Left cardiac atrium (tissue), 4 donors: ENCODE results near the gene RPL11. TPM values are rescaled to one million over a fixed set of nuclear protein-coding genes. Genes with fewer than 3 reads are reported as not detected.
"Not testable (repeated sequence)": the region's sequence is repeated elsewhere in the genome, so short reads cannot be mapped to it uniquely, and the experiment has no call there.

ENCODE experiments used
- ATAC-seq, 2 donors: fragments of 200-7000 bp; cut with Tn5 transposase; one replicate each; pipeline ENCODE4 v1.9.1; 2020; ENCODE audit warnings: mild to moderate bottlenecking in 2 of 2, moderate library complexity in 2 of 2
- DNase-seq: peaks from one replicate; pipeline ENCODE4 v3.0.0-alpha.2; 2020
- intact Hi-C, 2 donors: fragments of 100-400 bp; cut with DNase I; formaldehyde crosslinking; loops; one replicate each; pipeline versions ENCODE4 v1.14.1 to v1.15.1; 2022 to 2023
- total RNA-seq, 2 donors: library from RNA; stranded (reverse); fragmentation: NEBNext Ultra II Directional; extraction: Animal tissue kit (Norgen Biotek cat#: 25700); gene quantifications; one replicate each; pipeline ENCODE4 v1.2.1, GENCODE V29; 2021
- donor health status: DM: no; HTN: yes; CAD: no.
- donor health status: DM: no; HTN: yes; CAD: no; lungs with severe emphysema.
- donor health status: DM: yes; HTN: yes; CAD: no.
- donor health status: Dilated cardiomyopathy.

The RPL11 gene
- total RNA-seq, 2 donors from 2014 or later: 639 to 683 TPM

DNA sequence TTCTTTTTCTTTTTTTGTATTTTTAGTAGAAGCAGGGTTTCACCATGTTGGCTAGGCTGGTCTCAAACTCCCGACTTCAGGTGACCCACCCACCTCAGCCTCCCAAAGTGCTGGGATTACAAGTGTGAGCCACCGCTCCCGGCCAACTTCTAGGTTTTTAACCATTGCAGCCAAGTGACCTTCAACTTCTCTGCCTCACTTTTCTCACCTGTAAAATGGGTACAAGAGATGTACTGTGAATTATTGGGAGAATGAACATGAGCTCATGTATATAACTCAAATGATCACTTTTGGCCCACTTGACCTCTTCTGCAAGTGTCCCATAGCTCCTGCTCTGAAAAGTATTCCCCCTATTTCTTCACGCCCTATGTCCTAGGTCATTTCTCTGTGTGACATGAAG lies 11.8 kb upstream of the RPL11 start:
- intact Hi-C loops: no loop called here
- no peak for ATAC-seq
- no peak for DNase-seq

DNA sequence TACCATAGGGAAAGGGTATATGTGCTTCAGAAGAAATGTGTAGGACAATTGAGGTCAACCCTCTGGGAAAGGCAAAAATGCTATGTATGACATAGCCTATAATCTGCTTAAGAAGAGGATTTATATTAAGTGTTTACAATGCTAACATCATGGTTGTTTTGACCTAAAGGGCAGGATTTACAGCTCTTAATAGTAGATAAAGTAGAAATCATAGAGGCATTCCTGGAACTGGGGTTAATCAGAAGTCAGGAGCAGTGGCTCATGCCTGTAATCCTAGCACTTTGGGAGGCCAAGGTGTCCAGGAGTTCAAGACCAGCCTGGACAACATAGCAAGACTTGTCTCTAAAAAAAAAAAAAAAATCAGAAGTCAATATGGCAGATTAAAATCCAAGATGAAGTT lies 8.7 kb upstream of the RPL11 start:
- ATAC-seq (no peak), DNase-seq (no peak)
- intact Hi-C loops: no loop called here

DNA sequence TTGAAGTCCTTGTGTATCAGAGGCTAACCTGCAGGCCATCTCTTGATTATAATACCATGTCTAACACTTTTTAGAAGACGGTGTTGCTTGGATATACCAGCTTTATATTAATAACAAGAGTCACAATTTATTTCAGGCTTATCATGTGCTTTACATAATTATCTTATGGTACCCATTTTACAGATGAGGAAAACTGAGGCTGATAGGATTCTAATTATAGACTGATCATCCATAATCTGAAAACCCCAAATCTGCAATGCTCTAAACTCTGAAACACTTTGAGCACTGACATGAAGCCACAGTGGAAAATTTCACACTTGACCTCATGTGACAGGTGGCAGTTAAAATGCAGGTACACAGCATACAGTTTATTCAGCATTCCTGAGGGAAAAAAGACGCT lies 7.2 kb upstream of the RPL11 start:
- intact Hi-C loops: no loop called here
- DNase-seq (no peak), ATAC-seq (no peak)

DNA sequence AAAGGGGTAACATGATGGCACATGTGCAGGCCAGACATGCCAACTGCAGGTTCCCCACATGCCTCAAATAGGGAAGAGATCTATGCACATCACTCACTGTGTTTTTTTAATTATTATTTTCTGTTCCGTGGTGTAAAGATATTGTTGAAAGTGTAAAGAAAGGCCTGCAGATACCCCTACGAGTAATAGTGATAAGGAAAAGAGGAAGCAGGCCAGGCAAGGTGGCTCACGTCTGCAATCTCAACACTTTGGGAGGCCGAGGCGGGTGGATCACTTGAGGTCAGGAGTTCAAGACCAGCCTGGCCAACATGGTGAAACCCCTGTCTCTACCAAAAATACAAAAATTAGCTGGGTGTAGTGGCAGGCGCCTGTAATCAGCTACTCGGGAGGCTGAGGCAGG lies 6.4 kb upstream of the RPL11 start:
- intact Hi-C loops, ATAC-seq, DNase-seq: not testable (repeated sequence)

GRCh38 chr1:23687680-23688079 lies 3.9 kb upstream of the RPL11 start:
- intact Hi-C loops, ATAC-seq, DNase-seq: not testable (repeated sequence)

DNA sequence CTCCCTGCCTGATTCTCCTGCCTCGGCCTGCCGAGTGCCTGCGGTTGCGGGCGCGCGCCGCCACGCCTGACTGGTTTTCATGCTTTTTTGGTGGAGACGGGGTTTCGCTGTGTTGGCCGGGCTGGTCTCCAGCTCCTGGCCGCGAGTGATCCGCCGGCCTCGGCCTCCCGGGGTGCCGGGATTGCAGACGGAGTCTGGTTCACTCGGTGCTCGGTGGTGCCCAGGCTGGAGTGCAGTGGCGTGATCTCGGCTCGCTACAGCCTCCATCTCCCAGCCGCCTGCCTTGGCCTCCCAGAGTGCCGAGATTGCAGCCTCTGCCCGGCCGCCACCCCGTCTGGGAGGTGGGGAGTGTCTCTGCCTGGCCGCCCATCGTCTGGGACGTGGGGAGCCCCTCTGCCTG lies 3.3 kb upstream of the RPL11 start:
- ATAC-seq, intact Hi-C loops, DNase-seq: not testable (repeated sequence)

GRCh38 chr1:23692308-23692871 lies 784 bp downstream of the RPL11 start:
- no peak for ATAC-seq
- intact Hi-C loops: loop anchor here in 1 of 2 donors (5.0 kb wide), 1 partner anchor 130 kb away; no protein-coding TSS in a partner anchor
- no peak for DNase-seq

DNA sequence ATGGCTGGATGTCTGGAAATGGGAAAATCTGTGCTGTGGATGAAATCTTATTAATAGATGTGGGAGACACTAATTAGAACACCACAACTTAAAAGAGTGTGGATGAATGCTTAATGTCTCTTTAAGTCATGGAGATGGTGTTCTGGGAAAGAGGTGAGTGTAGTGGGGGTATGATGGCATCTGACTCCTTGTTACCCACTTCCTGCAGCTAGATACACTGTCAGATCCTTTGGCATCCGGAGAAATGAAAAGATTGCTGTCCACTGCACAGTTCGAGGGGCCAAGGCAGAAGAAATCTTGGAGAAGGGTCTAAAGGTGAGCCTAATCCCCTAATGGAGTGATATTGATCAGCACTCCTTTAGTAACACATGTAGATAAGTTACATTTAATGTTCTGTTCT lies 2.0 kb downstream of the RPL11 start:
- ATAC-seq (no peak), DNase-seq (no peak)
- intact Hi-C loops: loop anchor here in 1 of 2 donors (5.0 kb wide), 1 partner anchor 131 kb away; no protein-coding TSS in a partner anchor

DNA sequence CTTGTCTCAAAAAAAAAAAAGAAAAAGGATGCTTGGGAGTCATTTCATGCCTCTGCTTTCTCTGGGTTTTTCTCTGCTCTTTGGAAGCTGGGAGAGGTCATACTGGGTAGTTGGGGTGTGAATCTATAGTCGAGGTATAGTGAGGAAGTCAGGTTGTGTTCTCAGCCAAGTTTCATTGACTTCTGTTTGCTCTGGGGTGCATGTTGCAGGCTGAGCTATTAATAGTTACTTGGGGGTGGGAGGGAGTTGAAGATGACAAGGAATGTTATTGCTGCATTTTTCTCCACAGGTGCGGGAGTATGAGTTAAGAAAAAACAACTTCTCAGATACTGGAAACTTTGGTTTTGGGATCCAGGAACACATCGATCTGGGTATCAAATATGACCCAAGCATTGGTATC lies 2.8 kb downstream of the RPL11 start:
- intact Hi-C loops: loop anchor here in 1 of 2 donors (5.0 kb wide), 1 partner anchor 132 kb away; no protein-coding TSS in a partner anchor
- ATAC-seq: no peak
- DNase-seq: no peak

DNA sequence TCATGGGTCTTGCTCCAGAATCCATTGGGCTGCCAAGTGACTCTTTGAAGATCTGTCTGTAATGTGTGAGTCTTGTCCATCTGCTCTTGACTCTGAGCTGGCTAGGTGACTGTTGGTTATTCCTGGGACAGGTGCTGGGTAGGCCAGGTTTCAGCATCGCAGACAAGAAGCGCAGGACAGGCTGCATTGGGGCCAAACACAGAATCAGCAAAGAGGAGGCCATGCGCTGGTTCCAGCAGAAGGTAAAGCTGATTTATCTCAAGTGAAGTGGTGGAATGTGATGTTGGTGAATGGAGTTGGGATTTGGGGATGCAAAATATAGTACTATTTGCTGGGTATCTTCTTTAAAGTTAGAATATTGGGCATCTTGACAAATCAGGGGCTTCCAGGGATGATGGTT lies 4.1 kb downstream of the RPL11 start:
- intact Hi-C loops: loop anchor here in 1 of 2 donors (5.0 kb wide), 1 partner anchor 47 kb away; the partner anchor contains the start of gene ELOA
- DNase-seq: no peak
- no peak for ATAC-seq

GRCh38 chr1:23696335-23696989 lies 4.9 kb downstream of the RPL11 start:
- intact Hi-C loops: loop anchor here in 1 of 2 donors (5.0 kb wide), 1 partner anchor 46 kb away; the partner anchor contains the start of gene ELOA
- DNase-seq: no peak
- no peak for ATAC-seq

DNA sequence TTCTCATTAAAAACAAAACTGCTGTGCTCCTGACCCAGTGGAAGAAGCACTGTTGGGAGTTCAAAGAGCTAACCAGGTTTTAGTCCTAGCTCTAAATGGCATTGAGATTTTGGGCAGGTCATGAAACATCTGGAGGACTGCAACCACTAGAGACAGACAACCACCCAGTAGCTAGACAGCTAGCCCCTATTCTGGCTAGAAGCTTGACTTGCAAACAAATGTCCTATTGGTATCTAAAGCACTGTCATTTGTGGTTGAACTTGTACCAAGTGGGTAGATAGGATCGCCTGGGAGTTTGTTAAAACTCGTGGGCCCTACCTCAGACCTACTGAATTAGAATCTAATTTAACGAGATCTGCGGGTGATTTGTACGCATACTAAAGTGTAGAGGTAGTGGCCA lies 6.9 kb downstream of the RPL11 start:
- intact Hi-C loops: loop anchor here in 1 of 2 donors (5.0 kb wide), 1 partner anchor 44 kb away; the partner anchor contains the start of gene ELOA
- DNase-seq (no peak), ATAC-seq (no peak)

DNA sequence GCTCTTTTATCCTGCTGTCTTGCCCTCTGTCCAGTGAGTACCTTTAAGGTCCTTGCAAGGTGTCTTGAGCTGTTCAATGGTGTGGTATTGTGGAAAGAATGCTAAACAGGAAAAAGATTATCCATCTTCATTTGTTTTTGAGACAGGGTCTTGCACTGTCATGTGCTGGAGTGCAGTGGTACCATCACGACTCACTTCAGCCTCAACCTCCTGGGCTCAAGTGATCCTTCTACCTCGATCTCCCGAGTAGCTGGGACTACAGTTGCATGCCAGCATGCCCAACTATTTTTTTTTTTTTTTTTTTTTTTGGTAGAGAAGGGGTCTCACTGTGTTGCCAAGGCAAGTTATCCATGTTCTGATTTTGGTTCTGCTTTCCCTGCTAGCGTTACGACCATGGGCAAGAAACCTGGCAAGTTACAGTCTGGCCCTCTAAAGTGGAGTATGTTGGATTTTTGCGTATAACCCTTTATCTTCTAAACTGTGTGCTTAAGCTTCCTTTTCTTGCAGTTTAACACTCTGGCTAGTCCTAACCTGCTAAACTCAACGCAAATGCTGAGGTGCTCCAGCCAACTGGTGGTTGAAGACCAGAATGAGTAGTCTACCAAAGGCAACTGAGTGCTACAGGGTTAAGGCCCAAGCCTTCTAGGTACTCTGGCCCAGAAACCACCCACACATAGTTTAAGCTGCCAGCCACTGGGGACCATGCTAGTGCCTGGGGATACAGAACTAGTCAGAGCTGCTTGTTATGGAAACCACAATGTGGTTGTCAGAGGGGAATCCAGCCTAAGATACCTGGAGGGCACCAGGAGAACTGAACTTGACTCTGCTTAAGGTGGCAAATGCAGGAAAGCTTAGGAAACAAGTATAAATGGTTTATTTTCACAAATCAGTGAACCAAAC lies 7.9 kb downstream of the RPL11 start:
- intact Hi-C loops: loop anchor here in 1 of 2 donors (5.0 kb wide), 1 partner anchor 43 kb away; the partner anchor contains the start of gene ELOA
- no peak for DNase-seq
- ATAC-seq: peak in 1 of 2 donors; percentile 11

GRCh38 chr1:23701310-23701709 lies 9.7 kb downstream of the RPL11 start:
- intact Hi-C loops: no loop called here
- ATAC-seq (no peak), DNase-seq (no peak)

GRCh38 chr1:23701996-23702395 lies 10.4 kb downstream of the RPL11 start:
- DNase-seq (no peak), ATAC-seq (peak in 1 of 2 donors; percentile 63)
- intact Hi-C loops: no loop called here

GRCh38 chr1:23704834-23705495 lies 13.4 kb downstream of the RPL11 start:
- DNase-seq: no peak

DNA sequence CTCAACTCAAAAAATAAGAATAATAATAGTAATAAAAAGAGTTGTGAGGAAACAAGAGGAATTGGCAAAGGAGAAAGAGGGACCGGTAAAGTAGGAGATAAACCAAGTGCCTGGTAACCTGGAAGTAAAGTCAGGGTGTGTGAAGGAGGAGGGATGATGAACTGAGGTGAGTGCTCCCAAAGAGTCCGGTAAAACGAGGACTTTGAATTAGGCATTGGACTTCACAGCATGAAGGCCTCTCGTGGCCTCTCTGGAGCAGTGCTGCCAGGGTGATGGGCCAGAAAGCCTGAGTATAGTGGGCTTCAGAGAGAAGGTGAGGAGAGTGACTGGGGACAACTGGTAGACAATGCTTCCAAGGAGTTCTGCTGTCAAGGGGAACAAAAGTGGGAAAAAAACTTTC lies 17.6 kb downstream of the RPL11 start:
- ATAC-seq (no peak), DNase-seq (no peak)
- intact Hi-C loops: no loop called here

More at GRCh38 chr1:23704834-23705495, 13.4 kb downstream of the RPL11 start:
- intact Hi-C loops: no loop called here
- no peak for ATAC-seq

DNA sequence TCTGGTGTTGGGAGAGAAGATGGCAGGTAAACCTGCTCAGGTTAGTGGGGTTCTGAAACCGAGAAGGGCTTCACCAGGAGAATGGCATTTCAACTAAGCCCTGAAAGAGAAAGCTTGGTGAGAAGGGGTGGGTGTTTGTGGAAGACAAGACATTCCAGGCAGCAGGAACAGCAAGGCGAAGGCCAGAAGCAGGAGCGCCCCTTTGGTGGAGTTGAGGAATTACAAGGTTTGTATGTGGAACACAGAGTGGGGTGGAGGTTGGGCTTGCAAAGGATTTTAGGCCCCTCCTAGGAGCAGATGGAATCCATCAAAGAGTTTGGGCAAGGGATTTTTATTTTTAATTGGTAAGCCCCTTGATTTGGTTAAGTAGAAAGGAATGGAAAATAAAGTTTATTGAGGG lies 26.9 kb downstream of the RPL11 start:
- ATAC-seq: peak in 1 of 2 donors; percentile 29
- intact Hi-C loops: no loop called here
- DNase-seq: no peak
